AG04449 (cell line): ENCODE measurements around the gene SELENOK.

Source experiments
- CTCF ChIA-PET: fragments of 350-600 bp; formaldehyde crosslinking; extraction: SDS; loops from one replicate; lab custom pipeline; 2021; ENCODE audit warnings: antibody characterized with exemption; lab: Yijun Ruan, JAX
- POLR2A ChIA-PET: fragments of 400-600, 350-600 bp; formaldehyde crosslinking; extraction: SDS; loops from one replicate; lab custom pipeline; 2020; ENCODE audit warnings: antibody characterized with exemption, inconsistent platforms; lab: Yijun Ruan, JAX
- DNase-seq: peaks from one replicate; pipeline ENCODE4 v3.0.0-alpha.2; 2010; ENCODE audit warnings: low read depth, low spot score
- H3K4me3 ChIP-seq: 2 replicates; pipeline ENCODE4 v1.5.1; 2011; ENCODE audit warnings: low read depth, mild to moderate bottlenecking, control low read depth, low read length
- TF ChIP-seq, protein P1 (sequence below): IDR thresholded peaks from one replicate; pipeline ENCODE4 v1.5.1; 2011; ENCODE audit warnings: mild to moderate bottlenecking, moderate library complexity, low read length, control low read depth, inconsistent platforms; ENCODE audit not compliant: insufficient read depth; ENCODE audit errors: missing control alignments

Gene SELENOK

DNA sequence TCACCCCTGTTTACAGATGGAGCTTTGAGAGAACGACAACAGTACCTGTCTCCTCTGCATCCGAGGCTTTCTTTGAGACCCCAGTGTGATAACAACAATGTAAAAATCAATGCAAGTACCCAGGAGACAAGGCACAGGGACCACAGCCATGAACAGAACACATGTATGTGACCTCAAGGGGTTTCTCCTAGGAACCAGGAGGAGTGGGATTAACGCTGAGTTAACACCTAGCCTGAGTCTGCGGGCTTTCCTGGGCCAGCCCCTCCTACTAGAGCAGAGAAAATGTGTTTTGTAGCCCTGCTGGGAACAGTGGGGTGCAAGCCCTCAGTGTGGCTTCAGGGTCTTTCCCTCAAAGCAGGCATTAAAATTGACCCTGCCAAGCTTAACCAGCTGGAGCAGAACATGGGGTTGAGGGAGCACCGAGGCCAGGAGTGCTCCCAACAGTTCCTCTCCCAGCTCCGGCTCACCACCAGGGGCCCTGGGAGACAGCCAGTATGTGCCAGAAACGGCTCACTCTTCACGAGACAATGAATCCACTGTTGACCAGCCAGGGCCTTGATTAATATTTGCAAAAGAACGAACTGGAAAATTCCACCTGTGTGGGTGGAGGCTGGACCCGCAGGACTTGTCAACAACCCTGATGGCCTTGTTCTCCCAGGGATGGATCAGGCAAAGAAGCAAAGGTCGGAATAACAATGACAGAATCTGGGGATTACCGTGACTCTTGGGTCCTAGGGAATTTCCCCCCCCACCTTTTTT is 49.0 kb downstream of the SELENOK start:
- no peak for DNase-seq
- TF ChIP-seq, protein P1, sequence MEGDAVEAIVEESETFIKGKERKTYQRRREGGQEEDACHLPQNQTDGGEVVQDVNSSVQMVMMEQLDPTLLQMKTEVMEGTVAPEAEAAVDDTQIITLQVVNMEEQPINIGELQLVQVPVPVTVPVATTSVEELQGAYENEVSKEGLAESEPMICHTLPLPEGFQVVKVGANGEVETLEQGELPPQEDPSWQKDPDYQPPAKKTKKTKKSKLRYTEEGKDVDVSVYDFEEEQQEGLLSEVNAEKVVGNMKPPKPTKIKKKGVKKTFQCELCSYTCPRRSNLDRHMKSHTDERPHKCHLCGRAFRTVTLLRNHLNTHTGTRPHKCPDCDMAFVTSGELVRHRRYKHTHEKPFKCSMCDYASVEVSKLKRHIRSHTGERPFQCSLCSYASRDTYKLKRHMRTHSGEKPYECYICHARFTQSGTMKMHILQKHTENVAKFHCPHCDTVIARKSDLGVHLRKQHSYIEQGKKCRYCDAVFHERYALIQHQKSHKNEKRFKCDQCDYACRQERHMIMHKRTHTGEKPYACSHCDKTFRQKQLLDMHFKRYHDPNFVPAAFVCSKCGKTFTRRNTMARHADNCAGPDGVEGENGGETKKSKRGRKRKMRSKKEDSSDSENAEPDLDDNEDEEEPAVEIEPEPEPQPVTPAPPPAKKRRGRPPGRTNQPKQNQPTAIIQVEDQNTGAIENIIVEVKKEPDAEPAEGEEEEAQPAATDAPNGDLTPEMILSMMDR, result no peak
- POLR2A ChIA-PET, result no interaction called here
- CTCF ChIA-PET, result no interaction called here
- no peak overlapping the region for H3K4me3 ChIP-seq

DNA sequence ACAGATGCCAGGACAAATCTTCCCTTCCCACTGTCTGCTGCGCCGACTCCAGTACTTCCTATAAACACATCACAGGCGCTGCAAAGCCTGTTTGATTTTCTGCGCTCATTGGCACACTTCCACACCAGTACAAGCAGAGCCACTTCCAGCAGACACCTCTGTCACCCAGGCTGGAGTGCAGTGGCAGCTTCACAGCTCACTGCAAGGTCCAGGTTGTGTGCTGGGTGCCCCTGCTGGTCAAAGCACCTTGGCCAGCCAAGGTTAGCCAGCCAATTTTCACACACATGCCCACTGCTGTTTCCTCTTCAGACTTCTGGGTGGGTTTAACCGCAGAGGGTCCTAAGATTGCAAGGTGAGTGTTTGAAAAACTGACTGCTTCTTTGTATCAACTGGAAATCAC is 50.4 kb downstream of the SELENOK start:
- CTCF ChIA-PET, result no interaction called here
- TF ChIP-seq, protein P1, result no peak
- POLR2A ChIA-PET, result no interaction called here
- no peak for DNase-seq
- H3K4me3 ChIP-seq, result no peak overlapping the region

- TF ChIP-seq, protein P1, result no peak
- DNase-seq, result no peak
- H3K4me3 ChIP-seq, result no peak overlapping the region
- ChIA-PET POLR2A (no interaction called here), CTCF (no interaction called here)
Measured at GRCh38 chr3:53837331-53837730, 54.3 kb downstream of the SELENOK start.

DNA sequence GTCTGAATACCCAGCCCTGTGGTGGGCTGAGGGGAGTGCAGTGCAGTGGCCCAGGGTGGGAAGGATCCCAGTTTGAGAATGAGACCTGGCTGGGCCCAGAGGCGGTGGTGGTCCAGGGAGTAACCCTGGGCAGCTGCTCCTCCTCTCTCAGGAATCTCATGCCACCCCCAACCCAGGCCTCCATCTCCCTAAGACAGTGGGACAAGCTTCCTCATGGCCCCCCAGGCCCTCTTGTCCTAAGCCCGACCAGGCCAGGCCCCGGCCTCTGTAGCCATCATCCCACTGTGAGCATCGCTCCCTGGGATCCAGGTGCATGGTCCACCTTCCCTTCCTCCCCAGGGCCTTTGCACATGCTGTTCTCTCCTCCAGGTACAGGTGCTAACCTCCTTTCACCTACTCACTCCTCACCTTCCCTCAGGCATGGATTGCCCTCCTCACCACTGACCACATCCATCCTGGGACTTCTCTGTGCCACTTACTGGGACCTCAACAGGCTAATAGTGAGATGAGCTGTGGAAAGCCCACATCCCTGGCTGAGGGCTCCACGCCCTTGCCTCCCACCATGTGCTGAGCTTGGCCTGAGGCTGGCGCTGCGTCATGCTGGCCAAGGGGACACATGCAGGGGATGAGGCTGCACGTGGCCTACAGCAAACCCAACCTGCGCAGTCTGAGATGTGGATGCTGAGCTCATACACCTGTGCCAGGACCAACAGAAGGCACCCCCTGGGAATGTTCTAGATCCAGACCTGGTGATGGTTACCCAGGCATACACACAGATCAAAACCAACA is 55.4 kb downstream of the SELENOK start:
- ChIA-PET POLR2A (no interaction called here), CTCF (no interaction called here)
- no peak for DNase-seq
- TF ChIP-seq, protein P1, result no peak
- H3K4me3 ChIP-seq, result no peak overlapping the region

- CTCF ChIA-PET, result interaction anchor here (1.6 kb wide), 1 partner anchor 10 kb away, joined by 4 read pairs; no protein-coding TSS in a partner anchor
- DNase-seq, result no peak
- POLR2A ChIA-PET, result no interaction called here
- TF ChIP-seq, protein P1, result no peak
- no peak overlapping the region for H3K4me3 ChIP-seq
Measured at GRCh38 chr3:53835257-53835656, 56.4 kb downstream of the SELENOK start.

DNA sequence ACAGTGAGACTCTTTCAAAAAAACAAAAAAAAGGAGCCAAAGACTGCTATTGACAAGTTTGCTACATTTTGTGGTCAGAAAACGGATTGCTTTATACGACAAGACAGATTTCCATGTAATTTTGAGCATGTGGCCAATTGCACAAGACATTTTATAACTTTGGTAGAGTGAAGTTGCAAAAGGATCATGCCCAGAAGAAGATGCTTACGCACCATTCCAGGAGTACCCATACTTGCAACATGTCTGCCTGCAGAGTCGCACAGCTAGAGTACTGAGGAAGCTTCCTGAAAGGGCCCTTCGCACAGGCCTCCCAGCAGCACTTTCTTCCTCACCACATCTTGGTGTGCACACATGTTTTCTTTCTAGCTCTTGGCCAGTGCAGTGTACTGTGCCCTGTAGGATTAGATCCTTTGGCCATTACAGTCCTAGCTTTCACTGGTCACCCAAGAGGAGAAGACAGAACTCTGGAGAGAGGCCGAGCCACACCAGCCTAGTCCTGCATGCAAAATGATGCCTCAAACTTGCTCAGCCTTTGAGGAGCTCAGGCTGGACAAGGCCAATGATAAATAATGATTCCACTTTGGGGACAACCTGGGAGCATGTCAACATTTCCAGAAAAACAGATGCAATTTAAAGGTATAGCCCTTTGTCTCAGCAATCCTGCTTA is 57.1 kb downstream of the SELENOK start:
- CTCF ChIA-PET, result interaction anchor here (1.6 kb wide), 1 partner anchor 10 kb away, joined by 4 read pairs; no protein-coding TSS in a partner anchor
- TF ChIP-seq, protein P1, result no peak
- no peak for DNase-seq
- POLR2A ChIA-PET, result no interaction called here
- no peak overlapping the region for H3K4me3 ChIP-seq
